ENCODE measurements around the gene EGLN3. TPM values are rescaled to one million over a fixed set of nuclear protein-coding genes. Genes with fewer than 3 reads are reported as not detected.

The EGLN3 gene
- total RNA-seq, 1 experiment from 2014 or later: 20.0 TPM

DNA sequence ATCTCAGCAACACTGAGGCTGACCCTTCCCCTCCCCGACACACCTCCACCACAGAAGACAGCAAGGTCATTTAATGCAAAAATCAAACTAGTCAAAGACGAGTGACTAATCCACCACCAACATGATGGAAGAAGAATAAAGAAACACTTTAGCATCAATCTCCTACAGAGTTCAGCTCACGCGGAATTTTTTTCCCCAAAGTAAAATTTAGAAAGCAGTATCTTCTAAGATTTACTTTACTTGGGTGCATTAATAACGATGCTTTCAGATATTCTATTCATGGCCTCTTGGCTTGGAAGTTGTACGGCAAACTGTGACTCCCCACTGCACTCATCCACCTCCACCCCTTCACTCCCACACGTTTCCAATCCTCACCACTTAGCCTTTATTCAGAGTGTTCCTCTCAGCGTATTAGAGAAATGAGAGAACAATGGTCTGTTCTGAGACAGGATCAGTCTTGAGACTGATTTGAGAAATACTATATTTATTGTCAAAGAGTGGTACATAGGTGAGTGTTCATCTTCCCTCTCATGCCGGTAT is 1.9 kb downstream of the EGLN3 start (continued):
- TF ChIP-seq, protein P1, sequence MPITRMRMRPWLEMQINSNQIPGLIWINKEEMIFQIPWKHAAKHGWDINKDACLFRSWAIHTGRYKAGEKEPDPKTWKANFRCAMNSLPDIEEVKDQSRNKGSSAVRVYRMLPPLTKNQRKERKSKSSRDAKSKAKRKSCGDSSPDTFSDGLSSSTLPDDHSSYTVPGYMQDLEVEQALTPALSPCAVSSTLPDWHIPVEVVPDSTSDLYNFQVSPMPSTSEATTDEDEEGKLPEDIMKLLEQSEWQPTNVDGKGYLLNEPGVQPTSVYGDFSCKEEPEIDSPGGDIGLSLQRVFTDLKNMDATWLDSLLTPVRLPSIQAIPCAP (CRISPR knock-in tag; IDR thresholded peaks at IDR 0.05): no peak
- TF ChIP-seq, protein P2, sequence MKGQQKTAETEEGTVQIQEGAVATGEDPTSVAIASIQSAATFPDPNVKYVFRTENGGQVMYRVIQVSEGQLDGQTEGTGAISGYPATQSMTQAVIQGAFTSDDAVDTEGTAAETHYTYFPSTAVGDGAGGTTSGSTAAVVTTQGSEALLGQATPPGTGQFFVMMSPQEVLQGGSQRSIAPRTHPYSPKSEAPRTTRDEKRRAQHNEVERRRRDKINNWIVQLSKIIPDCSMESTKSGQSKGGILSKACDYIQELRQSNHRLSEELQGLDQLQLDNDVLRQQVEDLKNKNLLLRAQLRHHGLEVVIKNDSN (CRISPR knock-in tag; IDR thresholded peaks at IDR 0.05): no peak
- no peak for TF ChIP-seq ZNF138 (CRISPR knock-in tag; conservative IDR thresholded peaks at IDR 0.05)
- TF ChIP-seq MYBL2 (CRISPR knock-in tag; IDR thresholded peaks at IDR 0.05): no peak
- TF ChIP-seq KAT7 (CRISPR knock-in tag; IDR thresholded peaks at IDR 0.05; ENCODE audit: borderline replicate concordance): no peak
- no peak for TF ChIP-seq TCF7 (CRISPR knock-in tag; IDR thresholded peaks at IDR 0.05; ENCODE audit: low read depth)
- no peak for TF ChIP-seq MXD4 (CRISPR knock-in tag; IDR thresholded peaks at IDR 0.05; ENCODE audit: borderline replicate concordance)
- TF ChIP-seq, protein P3, sequence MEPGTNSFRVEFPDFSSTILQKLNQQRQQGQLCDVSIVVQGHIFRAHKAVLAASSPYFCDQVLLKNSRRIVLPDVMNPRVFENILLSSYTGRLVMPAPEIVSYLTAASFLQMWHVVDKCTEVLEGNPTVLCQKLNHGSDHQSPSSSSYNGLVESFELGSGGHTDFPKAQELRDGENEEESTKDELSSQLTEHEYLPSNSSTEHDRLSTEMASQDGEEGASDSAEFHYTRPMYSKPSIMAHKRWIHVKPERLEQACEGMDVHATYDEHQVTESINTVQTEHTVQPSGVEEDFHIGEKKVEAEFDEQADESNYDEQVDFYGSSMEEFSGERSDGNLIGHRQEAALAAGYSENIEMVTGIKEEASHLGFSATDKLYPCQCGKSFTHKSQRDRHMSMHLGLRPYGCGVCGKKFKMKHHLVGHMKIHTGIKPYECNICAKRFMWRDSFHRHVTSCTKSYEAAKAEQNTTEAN (CRISPR knock-in tag; IDR thresholded peaks at IDR 0.05): no peak
- no peak for TF ChIP-seq TP53 (CRISPR knock-in tag; IDR thresholded peaks at IDR 0.05)
- TF ChIP-seq, protein P4, sequence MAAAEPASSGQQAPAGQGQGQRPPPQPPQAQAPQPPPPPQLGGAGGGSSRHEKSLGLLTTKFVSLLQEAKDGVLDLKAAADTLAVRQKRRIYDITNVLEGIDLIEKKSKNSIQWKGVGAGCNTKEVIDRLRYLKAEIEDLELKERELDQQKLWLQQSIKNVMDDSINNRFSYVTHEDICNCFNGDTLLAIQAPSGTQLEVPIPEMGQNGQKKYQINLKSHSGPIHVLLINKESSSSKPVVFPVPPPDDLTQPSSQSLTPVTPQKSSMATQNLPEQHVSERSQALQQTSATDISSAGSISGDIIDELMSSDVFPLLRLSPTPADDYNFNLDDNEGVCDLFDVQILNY (CRISPR knock-in tag; IDR thresholded peaks at IDR 0.05): no peak

DNA sequence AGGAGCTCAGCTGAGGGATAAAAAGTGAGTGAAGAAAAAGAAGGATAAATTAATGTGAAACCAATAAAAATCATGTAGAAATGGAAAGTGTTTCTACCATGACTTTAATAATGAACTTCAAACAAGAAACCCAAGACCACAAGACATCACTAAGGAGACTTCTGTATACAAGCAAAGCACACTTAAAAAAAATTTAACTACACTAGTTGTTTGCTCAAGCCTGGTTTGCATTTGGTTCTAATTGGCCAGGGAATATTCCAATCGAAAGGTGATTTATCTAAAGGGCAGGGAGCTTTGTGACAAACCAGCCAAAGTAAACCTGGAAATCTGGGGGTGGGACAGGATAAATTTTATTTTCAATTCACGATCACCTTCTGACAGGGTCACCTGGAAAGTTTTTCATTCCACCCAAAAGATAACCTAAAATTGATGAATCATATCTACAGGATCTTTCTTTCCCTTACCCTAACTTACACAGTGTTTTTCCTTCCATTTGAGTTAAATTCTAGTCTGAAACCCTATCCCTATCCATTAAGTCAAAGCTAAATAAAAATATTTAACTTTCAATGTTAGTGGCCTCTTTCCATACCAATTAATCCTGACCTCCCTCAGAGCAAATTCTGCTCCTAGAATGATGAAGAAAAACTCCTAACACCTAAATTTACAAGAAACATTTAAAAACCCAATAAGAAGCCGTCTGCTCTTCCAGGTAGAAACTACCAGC is 2.6 kb downstream of the EGLN3 start:
- Mint-ChIP-seq H3K4me1 (peaks cover 60% of the 10 kb centered on the region), H3K27me3 (ENCODE audit: low read depth) (peaks cover 18% of the 10 kb centered on the region), H3K9me3 (no peaks in the 10 kb centered on the region), H3K27ac (no peak overlapping the region), H3K36me3 (peaks cover 14% of the 10 kb centered on the region), H3K4me3 (peak overlapping the region; percentile 64)
- DNase-seq (ENCODE audit: low spot score) (no peak), ATAC-seq (no peak)
- ChIA-PET POLR2A (no interaction called here), CTCF (interaction anchor here (1.1 to 1.2 kb wide), 2 partner anchors 99 to 108 kb away, joined by 3 to 5 read pairs; no protein-coding TSS in a partner anchor)
- TF ChIP-seq, protein P5, sequence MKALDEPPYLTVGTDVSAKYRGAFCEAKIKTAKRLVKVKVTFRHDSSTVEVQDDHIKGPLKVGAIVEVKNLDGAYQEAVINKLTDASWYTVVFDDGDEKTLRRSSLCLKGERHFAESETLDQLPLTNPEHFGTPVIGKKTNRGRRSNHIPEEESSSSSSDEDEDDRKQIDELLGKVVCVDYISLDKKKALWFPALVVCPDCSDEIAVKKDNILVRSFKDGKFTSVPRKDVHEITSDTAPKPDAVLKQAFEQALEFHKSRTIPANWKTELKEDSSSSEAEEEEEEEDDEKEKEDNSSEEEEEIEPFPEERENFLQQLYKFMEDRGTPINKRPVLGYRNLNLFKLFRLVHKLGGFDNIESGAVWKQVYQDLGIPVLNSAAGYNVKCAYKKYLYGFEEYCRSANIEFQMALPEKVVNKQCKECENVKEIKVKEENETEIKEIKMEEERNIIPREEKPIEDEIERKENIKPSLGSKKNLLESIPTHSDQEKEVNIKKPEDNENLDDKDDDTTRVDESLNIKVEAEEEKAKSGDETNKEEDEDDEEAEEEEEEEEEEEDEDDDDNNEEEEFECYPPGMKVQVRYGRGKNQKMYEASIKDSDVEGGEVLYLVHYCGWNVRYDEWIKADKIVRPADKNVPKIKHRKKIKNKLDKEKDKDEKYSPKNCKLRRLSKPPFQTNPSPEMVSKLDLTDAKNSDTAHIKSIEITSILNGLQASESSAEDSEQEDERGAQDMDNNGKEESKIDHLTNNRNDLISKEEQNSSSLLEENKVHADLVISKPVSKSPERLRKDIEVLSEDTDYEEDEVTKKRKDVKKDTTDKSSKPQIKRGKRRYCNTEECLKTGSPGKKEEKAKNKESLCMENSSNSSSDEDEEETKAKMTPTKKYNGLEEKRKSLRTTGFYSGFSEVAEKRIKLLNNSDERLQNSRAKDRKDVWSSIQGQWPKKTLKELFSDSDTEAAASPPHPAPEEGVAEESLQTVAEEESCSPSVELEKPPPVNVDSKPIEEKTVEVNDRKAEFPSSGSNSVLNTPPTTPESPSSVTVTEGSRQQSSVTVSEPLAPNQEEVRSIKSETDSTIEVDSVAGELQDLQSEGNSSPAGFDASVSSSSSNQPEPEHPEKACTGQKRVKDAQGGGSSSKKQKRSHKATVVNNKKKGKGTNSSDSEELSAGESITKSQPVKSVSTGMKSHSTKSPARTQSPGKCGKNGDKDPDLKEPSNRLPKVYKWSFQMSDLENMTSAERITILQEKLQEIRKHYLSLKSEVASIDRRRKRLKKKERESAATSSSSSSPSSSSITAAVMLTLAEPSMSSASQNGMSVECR (CRISPR knock-in tag; IDR thresholded peaks at IDR 0.05; ENCODE audit: borderline replicate concordance): no peak
- TF ChIP-seq, protein P6, sequence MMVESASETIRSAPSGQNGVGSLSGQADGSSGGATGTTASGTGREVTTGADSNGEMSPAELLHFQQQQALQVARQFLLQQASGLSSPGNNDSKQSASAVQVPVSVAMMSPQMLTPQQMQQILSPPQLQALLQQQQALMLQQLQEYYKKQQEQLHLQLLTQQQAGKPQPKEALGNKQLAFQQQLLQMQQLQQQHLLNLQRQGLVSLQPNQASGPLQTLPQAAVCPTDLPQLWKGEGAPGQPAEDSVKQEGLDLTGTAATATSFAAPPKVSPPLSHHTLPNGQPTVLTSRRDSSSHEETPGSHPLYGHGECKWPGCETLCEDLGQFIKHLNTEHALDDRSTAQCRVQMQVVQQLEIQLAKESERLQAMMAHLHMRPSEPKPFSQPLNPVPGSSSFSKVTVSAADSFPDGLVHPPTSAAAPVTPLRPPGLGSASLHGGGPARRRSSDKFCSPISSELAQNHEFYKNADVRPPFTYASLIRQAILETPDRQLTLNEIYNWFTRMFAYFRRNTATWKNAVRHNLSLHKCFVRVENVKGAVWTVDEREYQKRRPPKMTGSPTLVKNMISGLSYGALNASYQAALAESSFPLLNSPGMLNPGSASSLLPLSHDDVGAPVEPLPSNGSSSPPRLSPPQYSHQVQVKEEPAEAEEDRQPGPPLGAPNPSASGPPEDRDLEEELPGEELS (CRISPR knock-in tag; IDR thresholded peaks at IDR 0.05): no peak
- TF ChIP-seq, protein P7, sequence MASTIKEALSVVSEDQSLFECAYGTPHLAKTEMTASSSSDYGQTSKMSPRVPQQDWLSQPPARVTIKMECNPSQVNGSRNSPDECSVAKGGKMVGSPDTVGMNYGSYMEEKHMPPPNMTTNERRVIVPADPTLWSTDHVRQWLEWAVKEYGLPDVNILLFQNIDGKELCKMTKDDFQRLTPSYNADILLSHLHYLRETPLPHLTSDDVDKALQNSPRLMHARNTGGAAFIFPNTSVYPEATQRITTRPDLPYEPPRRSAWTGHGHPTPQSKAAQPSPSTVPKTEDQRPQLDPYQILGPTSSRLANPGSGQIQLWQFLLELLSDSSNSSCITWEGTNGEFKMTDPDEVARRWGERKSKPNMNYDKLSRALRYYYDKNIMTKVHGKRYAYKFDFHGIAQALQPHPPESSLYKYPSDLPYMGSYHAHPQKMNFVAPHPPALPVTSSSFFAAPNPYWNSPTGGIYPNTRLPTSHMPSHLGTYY (CRISPR knock-in tag; IDR thresholded peaks at IDR 0.05): no peak
- TF ChIP-seq TEAD1 (CRISPR knock-in tag; IDR thresholded peaks at IDR 0.05): no peak
- TF ChIP-seq, protein P8, sequence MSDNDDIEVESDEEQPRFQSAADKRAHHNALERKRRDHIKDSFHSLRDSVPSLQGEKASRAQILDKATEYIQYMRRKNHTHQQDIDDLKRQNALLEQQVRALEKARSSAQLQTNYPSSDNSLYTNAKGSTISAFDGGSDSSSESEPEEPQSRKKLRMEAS (CRISPR knock-in tag; IDR thresholded peaks at IDR 0.05): no peak
- no peak for TF ChIP-seq NR2C2 (CRISPR knock-in tag; IDR thresholded peaks at IDR 0.05)
- TF ChIP-seq, protein P9, sequence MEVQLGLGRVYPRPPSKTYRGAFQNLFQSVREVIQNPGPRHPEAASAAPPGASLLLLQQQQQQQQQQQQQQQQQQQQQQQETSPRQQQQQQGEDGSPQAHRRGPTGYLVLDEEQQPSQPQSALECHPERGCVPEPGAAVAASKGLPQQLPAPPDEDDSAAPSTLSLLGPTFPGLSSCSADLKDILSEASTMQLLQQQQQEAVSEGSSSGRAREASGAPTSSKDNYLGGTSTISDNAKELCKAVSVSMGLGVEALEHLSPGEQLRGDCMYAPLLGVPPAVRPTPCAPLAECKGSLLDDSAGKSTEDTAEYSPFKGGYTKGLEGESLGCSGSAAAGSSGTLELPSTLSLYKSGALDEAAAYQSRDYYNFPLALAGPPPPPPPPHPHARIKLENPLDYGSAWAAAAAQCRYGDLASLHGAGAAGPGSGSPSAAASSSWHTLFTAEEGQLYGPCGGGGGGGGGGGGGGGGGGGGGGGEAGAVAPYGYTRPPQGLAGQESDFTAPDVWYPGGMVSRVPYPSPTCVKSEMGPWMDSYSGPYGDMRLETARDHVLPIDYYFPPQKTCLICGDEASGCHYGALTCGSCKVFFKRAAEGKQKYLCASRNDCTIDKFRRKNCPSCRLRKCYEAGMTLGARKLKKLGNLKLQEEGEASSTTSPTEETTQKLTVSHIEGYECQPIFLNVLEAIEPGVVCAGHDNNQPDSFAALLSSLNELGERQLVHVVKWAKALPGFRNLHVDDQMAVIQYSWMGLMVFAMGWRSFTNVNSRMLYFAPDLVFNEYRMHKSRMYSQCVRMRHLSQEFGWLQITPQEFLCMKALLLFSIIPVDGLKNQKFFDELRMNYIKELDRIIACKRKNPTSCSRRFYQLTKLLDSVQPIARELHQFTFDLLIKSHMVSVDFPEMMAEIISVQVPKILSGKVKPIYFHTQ (CRISPR knock-in tag; IDR thresholded peaks at IDR 0.05): no peak
- no peak for TF ChIP-seq NR1H2 (CRISPR knock-in tag; IDR thresholded peaks at IDR 0.05)
- TF ChIP-seq, protein P10, sequence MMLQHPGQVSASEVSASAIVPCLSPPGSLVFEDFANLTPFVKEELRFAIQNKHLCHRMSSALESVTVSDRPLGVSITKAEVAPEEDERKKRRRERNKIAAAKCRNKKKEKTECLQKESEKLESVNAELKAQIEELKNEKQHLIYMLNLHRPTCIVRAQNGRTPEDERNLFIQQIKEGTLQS (CRISPR knock-in tag; conservative IDR thresholded peaks at IDR 0.05): no peak
- no peak for TF ChIP-seq GABPB1 (CRISPR knock-in tag; IDR thresholded peaks at IDR 0.05)
